Stimulated activated CD8-positive, alpha-beta memory T cell treated with anti-CD3 and anti-CD28 coated beads, Interleukin-7, amount 100 ng/mL, for 1 hour (primary cell): ENCODE data around the gene ZNF45.
"Not testable (repeated sequence)": the region's sequence is repeated elsewhere in the genome, so short reads cannot be mapped to it uniquely, and the experiment has no call there.

Experiments used
- DNase-seq, 2 donors: peaks; one replicate each; pipeline ENCODE4 v3.0.0-alpha.2; 2020; ENCODE audit warnings: low read depth in 2 of 2

Gene ZNF45

GRCh38 chr19:43934985-43935708 is at the start of gene ZNF45:
Gene ZNF45, minus strand, starts transcription at chr19:43935282. Its CDS starts 13,097 bp downstream, at chr19:43922185.
- DNase-seq = peak; percentile 71 to 73

GRCh38 chr19:43984687-43985000 is 49.6 kb upstream of the ZNF45 start:
- DNase-seq = no peak

GRCh38 chr19:43983912-43984686 is 49.0 kb upstream of the ZNF45 start, which contains the start of gene ZNF155:
Gene ZNF155, plus strand, starts transcription at chr19:43984188. Its CDS starts 4,356 bp downstream, at chr19:43988544.
- DNase-seq = peak; percentile 34 to 36

- no peak for DNase-seq
These were observed 48.4 kb upstream of the ZNF45 start for GRCh38 chr19:43983544-43983911.

- no peak for DNase-seq
These were observed 41.6 kb upstream of the ZNF45 start for GRCh38 chr19:43976732-43977131.

GRCh38 chr19:43966079-43966694 is 31.1 kb upstream of the ZNF45 start:
- DNase-seq = no peak

GRCh38 chr19:43960411-43960810 is 25.3 kb upstream of the ZNF45 start:
- no peak for DNase-seq

- no peak for DNase-seq
These were observed 22.8 kb upstream of the ZNF45 start for GRCh38 chr19:43957891-43958290.

- DNase-seq = no peak
These were observed 21.7 kb upstream of the ZNF45 start for GRCh38 chr19:43956827-43957226.

- peak in 1 of 2 donors; percentile 12 for DNase-seq
These were observed 16.0 kb upstream of the ZNF45 start, which contains the start of gene ZNF221 for GRCh38 chr19:43950834-43951645. Gene ZNF221, plus strand, starts transcription at chr19:43951228. Its CDS starts 11,499 bp downstream, at chr19:43962727.

GRCh38 chr19:43949803-43950202 is 14.7 kb upstream of the ZNF45 start:
- not testable (repeated sequence) for DNase-seq

- DNase-seq = not testable (repeated sequence)
These were observed 12.3 kb upstream of the ZNF45 start for GRCh38 chr19:43947412-43947811.

- DNase-seq = no peak
These were observed 6.1 kb upstream of the ZNF45 start for GRCh38 chr19:43941209-43941608.

- DNase-seq = no peak
These were observed 5.6 kb upstream of the ZNF45 start for GRCh38 chr19:43940719-43941118.

- no peak for DNase-seq
These were observed 4.6 kb upstream of the ZNF45 start for GRCh38 chr19:43939557-43940260.

GRCh38 chr19:43936188-43936587 is 1.1 kb upstream of the ZNF45 start:
- no peak for DNase-seq

GRCh38 chr19:43934055-43934984 is 762 bp downstream of the ZNF45 start:
- no peak for DNase-seq

GRCh38 chr19:43928820-43929219 is 6.3 kb downstream of the ZNF45 start:
- DNase-seq = no peak

GRCh38 chr19:43923875-43924274 is 11.2 kb downstream of the ZNF45 start:
- DNase-seq = no peak

GRCh38 chr19:43914051-43914450 is 21.0 kb downstream of the ZNF45 start:
- DNase-seq = no peak
